GM10266 (cell line): ENCODE measurements around the gene KIF26B.

Experiments used
- DNase-seq: peaks from one replicate; pipeline ENCODE4 v3.0.0; 2012; ENCODE audit errors: extremely low spot score
- CTCF ChIP-seq: IDR thresholded peaks from 2 replicates; pipeline ENCODE4 v1.5.1; 2012; ENCODE audit warnings: mild to moderate bottlenecking, low read depth; ENCODE audit not compliant: control insufficient read depth, insufficient read depth; ENCODE audit errors: missing control alignments

Gene KIF26B

GRCh38 chr1:245404527-245404926, 249.7 kb downstream of the KIF26B start:
- TF ChIP-seq CTCF = no peak
- DNase-seq = no peak

GRCh38 chr1:245404952-245405351, 250.2 kb downstream of the KIF26B start:
- DNase-seq = no peak
- TF ChIP-seq CTCF = no peak

GRCh38 chr1:245406426-245406825, 251.6 kb downstream of the KIF26B start:
- no peak for TF ChIP-seq CTCF

GRCh38 chr1:245407983-245408382, 253.2 kb downstream of the KIF26B start:
- TF ChIP-seq CTCF = no peak
- no peak for DNase-seq

More at GRCh38 chr1:245406426-245406825, 251.6 kb downstream of the KIF26B start:
- DNase-seq = no peak

- DNase-seq = no peak
- TF ChIP-seq CTCF = no peak
These were observed 254.8 kb downstream of the KIF26B start for GRCh38 chr1:245409341-245410195.

GRCh38 chr1:245411245-245412036, 256.7 kb downstream of the KIF26B start:
- no peak for TF ChIP-seq CTCF
- no peak for DNase-seq

GRCh38 chr1:245412306-245412705, 257.5 kb downstream of the KIF26B start:
- no peak for TF ChIP-seq CTCF
- no peak for DNase-seq
